OCI-LY7 (cell line): ENCODE results near the gene TOP2B.

Experiments
- CTCF ChIP-seq: fragments of 200-600 bp; sonication (generic); conservative IDR thresholded peaks from 2 replicates; pipeline ENCODE4 v1.5.1; 2014; ENCODE audit warnings: mild to moderate bottlenecking, antibody characterized with exemption, low read length, moderate library complexity, mixed read lengths
- EZH2phosphoT487 ChIP-seq: fragments of 200-600 bp; sonication (generic); IDR thresholded peaks from 2 replicates; pipeline ENCODE4 v1.6.1; 2018; ENCODE audit warnings: low read depth, borderline replicate concordance, mild to moderate bottlenecking, mixed run types, antibody characterized with exemption, low read length, moderate library complexity, mixed read lengths

DNA sequence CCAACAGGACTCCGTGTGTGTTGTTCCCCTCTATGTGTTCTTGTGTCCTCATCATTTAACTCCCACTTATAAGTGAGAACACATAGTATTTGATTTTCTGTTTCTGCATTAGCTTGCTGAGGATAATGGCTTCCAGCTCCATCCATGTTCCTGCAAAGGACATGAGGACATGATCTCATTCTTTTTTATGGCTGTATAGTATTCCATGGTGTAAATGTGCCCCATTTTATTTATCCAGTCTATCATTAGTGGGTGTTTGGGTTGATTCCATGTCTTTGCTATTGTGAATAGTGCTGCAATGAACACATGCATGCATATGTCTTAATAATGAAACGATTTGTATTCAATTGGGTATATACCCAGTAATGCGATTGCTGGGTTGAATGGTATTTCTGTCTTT is 28.5 kb upstream of the TOP2B start:
- TF ChIP-seq CTCF = no peak
- TF ChIP-seq EZH2phosphoT487 = no peak
